T-helper 22 cell (primary cell): ENCODE results near the gene CCL20.
"Not testable (repeated sequence)": the region's sequence is repeated elsewhere in the genome, so short reads cannot be mapped to it uniquely, and the experiment has no call there.

Experiments used
- DNase-seq: peaks from one replicate; pipeline ENCODE4 v3.0.0-alpha.2; 2020; ENCODE audit warnings: low read depth

The CCL20 gene, protein sequence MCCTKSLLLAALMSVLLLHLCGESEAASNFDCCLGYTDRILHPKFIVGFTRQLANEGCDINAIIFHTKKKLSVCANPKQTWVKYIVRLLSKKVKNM

DNA sequence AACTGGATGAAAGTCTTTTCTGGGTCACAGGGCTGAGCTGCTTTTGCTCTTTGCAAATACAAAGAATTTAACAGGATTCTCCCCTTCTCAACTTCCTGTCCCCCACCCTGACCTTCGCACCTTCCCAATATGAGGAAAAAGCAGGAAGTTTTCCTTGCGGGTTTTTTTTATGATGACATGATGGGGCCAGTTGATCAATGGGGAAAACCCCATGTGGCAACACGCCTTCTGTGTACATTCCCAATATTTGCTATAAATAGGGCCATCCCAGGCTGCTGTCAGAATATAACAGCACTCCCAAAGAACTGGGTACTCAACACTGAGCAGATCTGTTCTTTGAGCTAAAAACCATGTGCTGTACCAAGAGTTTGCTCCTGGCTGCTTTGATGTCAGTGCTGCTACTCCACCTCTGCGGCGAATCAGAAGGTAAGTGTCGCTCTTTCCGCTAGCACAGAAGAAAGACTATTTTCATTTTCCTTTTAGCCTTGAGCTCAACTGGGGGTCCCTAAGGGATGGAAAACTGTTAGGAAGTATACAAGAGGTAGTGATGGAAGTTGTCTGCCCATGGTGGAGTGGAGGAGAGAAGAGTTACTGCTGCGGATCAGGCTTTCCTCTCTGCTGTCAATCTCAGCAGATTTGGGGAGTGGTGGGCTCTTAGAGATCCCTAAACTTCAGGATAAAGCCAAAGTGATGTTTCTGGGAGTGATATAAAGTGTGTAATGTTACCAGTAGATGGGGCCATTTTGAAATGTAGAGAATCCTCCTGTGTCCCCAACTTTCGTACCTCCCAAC, at the start of gene CCL20:
Gene CCL20, plus strand, starts transcription at position 281 of the 792 bp plus-strand sequence. Its CDS starts 70 bp downstream, at position 351.
- no peak for DNase-seq

DNA sequence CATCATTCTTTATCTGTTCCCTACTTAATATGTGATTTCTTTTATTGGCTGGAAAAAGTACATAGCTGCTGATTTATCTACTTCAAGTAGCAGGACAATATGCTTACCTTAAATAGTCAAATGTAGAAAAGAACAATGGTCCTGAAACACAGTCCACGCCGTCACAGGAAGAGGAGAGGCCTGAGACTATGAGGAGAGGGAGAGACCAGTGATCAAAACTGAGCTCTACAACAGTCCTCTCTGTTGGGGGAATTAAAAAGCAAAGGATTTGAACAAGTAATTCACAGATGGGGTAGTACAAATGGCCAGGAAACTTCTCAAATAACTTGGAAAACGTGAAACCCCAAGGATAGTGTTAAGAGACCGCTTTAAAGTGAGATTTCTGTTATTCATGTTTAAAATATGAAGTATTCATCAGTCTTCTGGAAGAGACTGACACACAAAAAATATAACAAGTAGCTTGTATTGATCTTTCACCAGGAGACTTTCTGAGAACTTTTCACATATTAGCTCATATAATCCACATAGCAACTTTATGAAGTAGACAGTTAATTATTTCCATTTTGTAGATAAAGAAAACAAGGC, 47.8 kb upstream of the CCL20 start:
- DNase-seq: no peak

DNA sequence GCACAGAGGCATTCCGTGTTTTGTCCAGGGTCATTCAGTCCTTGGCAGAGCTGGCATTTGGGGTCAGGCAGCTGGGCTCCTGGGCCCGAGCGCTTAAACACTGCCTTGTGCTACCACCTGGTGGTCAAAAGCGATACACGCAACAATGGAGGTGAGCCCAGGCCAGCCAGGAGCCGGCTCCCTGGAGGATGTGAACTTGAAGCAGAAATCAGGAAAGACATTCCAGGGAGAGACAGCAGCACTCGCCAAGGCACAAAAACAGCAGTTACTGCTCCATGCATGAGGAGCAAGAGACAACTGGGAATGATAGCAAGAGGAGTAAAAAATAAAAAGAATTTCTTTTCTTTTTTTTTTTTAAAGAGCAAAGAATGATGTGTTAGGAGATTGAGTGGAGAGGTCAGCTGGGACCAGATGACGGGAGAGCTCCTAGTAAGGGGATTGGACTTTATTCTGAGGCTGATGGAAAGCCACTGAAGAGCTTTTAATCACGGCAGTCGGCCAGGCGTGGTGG, 47.2 kb upstream of the CCL20 start:
- DNase-seq: peak; percentile 4

DNA sequence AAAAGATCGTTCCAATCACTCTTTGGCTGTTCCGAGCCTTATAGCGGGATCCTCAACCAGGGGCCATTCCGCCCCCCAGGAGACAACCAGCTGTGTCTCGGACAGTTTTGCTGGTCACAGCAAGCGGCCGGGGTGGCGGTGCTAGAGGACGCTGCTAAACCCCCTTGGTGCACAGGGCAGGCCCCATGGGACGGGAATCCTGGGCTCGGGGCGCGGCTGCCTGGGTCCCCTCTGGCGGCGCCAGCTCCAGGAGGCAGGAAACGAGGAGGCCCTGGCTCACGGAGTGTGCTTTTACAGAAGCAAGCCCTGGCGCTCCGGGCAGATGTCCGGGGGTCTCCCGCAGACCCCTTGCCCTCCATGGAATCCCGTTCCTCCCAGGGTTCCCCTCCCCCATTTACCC, 45.8 kb upstream of the CCL20 start:
- DNase-seq: no peak

DNA sequence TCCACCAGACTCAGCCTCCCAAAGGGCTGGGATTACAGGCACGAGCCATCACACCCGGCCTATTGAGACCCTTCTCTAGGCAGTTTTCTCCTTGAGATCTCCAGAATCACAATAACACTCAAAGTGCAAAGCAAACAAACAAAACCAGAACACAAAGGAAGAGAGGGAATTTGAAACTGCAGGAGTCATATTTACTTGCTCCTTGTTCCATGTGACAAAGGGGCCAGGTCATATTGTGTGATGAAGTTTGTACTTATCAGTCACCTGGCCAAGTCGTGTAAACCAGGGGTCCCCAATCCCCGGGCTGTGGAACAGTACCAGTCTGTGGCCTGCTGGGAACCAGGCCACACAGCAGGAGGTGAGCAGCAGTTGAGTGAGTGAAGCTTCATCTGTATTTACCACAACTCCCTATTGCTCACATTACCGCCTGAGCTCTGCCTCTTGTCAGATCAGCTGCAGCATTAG, 41.4 kb upstream of the CCL20 start:
- no peak for DNase-seq

DNA sequence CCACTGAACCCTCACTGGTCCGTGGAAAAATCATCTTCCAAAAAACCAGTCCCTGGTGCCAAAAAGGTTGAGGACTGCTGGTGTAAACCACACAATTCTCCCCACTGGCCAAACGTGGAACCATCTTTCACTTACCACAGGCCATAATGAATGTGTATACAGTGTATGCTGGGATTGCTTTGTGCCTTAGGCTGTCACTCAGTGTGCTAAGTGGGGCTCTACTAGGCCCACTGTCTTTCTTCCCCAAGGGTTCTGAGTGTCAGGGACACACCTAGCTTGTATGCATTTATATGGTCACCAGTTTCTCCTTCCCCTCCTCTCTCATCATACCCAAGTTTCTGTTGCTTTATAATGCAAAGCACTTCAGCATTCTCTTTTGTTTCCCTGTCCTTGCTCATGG, 40.7 kb upstream of the CCL20 start:
- DNase-seq: no peak

DNA sequence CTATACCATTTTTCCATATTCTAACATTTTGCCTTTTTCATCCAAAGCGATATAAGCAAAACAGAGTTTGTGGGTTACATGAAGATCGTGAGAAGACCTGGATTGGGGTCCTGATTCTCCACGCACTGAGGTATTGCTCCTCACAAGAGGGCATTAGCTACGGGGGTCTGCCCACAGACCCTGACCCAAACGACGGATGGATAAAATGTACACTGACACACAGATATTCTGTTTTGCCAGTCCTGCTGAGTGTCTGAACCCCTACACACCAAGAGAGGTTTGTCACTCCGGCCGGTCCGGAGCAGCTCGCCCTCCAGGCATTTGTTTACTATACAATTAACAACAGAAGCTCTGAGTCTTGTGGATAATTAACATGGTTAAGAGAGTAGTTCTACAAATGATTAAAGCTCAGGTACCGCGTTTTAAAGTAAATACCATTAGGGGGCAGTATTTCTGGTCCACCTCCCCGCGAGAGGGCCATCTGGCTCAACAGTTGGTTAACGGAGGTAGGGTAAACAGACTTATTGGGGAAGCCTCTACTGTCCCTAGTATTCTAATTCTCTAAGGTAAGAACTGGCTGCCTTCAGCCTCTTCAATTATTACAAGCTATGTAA, 39.5 kb upstream of the CCL20 start:
- DNase-seq: no peak

DNA sequence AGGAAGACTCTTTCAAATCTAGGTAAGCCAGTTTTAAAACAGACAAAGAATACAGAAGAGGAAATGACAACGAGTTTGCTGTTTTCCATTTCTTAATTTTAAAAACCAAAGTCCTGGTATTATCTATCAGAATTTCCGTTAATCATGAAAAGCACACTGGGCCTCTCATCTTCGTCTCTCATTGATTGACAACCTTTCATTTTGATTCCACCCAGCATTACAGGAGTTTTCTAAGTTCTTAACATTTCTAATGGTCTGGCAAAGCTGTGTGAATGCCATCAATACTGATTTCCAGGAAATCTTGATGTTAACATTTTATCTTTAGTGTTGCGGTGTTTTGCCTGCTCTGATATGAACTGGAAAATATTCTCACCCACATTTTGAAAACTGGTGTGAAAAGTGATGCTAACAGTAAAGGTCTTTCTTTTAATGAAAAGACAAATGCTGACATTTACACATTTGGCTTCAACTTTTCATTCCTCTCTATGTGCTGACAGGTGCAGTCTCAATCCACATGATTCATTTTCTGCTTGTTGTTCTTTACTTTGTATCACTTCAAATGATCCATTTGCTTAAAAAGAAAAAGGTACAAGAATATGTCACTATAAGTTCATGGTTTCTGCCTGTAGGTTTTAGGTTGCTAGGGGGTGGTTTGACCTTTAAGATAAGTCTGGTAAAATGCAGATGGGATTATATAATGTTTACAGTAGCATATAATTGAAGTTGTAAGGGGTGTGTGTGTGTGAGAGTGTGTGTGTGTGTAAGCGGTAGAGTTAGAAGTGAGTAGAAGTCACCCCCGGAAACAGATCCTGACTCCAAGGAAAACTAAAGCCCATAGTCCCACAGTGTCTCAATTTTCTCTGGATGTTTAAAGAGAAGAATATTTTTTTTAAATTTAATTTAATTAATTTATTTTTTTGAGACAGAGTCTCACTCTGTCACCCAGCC, 38.5 kb upstream of the CCL20 start:
- no peak for DNase-seq

DNA sequence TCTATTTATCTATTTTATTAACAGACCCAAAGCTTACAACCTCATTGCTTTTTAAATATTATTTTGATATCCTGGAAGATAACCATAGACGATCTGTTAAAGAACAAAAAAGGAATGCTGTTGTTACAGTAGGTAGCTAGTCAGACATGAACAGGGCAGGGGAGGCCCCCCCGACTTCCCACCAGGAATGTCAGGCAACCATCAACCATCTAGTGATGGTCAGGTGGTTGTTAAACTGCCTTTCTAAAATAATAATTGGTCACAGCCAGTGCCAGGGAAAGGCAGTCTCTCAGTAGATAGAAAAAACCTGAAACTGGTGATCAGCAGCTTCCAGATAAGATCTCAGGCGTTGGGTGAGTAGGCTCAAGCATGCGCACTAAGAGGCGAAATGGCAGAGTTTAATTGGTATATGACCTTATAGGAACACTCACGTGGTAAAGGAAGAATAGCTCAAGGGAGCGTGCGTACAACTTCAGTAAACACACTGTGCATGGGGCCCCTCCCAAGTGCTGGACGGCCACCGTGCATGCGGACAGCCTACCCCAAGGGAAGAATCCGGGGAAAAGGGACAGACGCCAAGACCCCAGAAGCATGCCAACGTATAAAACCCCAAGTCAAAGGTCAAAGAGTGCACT, 32.5 kb upstream of the CCL20 start:
- no peak for DNase-seq

DNA sequence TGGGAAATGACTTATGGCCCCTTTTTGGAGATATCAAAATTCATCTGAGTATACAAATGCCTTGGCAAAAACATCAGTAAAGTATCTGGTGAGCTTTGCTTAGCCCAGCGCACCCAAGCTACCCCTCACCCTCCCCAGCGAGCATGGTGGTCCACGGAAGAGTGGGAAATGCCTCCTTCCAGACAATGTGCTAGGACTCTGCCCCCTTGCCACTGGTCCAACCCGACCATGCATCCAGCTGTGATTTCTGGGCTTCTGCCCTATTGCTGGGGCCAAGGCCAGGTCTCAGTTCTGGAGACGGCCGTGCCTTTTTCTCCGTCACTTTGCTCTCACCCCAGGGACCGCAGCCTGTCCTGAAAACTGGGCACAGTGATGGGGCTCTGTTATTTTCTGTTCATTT, 31.8 kb upstream of the CCL20 start:
- DNase-seq: no peak

DNA sequence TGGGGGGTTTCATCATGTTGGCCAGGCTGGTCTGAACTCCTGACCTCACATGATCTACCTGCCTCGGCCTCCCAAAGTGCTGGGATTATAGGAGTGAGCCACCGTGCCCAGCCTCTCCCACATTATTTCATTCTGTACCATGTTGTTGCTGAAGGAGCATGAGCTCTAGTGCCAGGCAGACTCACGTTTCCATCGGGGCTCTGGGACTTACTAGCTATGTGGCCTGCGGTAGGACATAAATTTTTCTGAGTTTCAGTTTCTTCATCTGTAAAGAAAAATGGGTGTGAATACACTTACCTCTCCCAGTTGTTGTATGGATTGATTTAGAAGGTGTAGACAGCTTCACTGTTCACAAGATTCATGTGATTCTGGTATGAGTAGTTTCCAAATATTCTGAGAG, 30.8 kb upstream of the CCL20 start:
- DNase-seq: no peak

DNA sequence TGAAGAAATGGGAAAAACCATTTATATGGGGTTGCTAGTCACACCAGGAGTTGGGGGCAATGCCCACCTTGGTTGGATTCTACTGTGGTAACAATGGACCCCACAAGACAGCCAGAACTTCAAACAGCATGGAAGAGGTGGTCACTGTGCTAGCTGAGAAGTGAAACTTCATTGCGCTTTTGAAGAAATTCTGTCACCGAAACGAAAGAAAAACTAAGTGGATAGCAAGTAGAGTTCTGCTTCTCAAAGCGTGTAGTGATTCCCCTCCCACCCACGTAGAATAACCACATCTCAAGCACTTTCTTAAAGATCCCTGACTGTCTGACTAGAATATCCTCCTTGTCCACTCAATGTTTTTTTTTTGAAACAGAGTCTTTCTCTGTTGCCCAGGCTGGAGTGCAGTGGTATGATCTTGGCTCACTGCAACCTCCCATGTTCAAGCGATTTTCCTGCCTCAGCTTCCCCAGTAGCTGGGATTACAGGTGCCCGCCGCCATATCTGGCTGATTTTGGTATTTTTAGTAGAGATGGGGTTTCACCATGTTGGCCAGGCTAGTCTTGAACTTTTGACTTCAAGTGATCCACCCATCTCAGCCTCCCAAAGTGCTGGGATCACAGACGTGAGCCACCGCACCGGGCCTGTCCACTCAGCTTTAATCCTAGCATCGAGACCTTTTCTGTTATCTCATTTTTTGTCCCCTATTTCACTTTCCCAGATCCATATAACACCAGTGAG, 30.1 kb upstream of the CCL20 start:
- DNase-seq: no peak

DNA sequence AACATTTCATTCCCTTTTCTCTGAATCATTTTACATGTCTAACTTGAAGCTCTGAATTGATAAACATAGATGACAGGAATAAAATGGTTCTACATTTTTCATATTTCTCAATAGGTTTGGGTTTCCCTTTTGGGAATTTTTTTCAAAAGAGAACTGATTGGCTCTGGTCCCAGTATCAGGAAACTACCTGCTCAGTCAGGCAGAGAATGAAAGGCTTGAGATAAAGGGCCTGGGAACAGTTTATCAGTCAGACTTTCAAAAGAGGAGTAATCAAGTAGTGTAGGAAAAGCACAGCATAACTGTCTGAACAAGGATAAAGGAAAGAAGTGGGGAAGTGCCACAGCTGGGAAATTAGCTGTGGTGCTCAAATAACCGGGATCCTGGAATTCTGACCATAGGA, 28.3 kb upstream of the CCL20 start:
- DNase-seq: no peak

DNA sequence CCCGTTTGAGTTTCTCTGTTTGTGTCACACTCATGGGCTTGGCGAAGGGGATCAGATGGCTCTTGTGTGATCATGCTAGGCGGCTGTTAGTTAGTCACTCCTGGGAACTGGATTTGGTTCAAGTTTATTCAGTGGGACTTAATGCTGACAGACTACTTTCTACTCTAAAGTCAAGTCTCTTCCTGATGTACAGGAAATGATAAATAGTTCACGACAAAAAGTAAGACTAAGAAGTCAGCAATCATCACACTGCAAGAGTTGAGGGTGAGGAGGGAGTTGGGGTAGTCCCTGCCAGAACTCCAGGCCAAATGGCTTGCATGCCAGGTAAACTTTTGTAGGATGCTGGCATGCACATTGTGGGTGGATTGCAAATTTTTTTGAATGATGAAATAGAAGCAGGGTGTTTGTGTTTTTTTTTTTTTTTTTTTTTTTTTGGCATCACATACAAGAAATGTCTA, 25.1 kb upstream of the CCL20 start:
- no peak for DNase-seq

DNA sequence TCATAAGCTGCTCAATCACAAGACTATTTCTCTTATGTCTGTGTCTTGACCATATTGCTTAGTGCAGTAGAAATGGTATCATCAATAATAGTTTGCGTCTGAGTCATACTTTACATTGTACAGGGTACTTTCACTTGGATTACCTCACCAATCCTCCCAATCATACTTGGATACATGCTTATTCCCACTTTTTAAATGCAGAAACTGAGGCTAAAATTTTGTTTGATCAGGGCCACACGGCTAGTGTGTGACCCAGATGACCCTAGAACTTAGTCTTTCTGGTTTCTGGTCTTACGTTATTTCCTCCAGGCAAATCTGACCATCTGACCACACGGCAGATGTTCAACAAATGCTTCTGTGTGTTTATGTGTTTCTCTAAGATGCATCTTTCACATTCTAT, 23.8 kb upstream of the CCL20 start:
- no peak for DNase-seq

DNA sequence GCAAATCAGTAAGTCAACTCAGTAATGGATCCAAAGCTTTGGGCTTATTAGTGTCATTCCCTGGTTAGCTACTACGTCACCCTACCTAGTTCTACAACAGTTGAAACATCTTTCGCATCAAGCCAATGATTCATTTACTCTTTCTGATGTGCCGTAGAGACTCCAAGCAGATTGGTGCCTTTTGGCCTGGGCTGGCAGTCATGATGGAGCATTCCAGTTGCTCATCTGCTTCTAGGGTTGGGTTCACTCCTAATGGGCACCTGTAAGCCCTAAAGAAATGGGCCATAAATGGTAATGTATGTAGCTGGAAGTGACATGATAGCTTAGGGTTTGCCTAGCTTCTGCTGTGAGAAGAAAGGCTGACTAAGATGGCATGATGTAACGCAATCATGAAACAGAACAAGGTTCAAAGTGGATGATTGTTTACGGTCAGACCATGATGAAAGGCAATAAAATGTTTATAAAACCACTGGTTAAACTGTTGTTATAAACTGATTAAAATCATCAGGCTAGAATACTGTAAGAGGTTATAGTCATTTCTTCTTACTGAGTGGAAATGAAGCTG, 20.4 kb upstream of the CCL20 start:
- no peak for DNase-seq

DNA sequence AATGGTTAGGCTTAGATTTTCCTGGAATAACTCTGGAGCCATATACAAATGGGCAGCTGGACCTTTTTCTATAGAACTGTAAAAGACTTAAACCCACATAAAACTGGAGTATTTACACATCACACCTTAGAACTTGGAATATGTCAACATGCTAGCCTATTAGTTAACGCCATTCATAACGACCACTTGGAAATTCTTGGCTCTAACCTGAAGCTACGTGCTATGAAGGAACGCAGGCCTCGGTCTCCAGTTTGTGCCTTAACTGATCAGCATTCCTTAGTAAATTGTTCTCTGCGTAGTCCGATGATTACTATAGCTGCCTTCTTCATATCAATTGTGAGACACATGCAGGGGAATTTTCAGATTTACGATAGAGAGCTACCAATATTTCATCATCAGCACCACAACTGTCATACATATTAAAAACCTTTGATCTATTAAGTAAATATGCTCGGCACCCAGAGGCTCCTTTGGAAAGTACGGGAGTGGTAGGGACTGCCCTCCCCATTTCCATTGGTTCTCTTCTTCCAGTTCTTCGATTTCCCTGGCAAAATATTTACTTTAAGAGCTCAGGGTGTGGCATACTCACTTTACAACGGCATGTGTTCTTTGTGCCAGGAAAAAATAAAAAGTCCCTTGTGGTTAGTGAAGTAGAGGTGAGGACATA, 17.5 kb upstream of the CCL20 start:
- DNase-seq: no peak

DNA sequence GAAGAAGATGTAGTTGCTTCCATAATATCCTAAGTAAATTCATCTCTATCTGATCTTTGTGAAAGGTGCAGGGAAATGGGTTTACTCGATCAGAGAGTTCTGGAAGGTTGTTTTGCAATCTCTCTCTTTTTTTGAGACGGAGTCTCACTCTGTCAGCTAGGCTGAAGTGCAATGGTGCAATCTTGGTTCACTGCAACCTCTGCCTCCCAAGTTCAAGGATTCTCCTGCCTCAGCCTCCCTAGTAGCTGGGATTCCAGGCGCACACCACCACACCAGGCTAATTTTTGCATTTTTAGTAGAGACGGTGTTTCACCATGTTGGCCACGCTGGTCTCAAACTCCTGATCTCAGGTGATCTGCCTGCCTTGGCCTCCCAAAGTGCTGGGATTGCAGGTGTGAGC, 16.9 kb upstream of the CCL20 start:
- DNase-seq: not testable (repeated sequence)

DNA sequence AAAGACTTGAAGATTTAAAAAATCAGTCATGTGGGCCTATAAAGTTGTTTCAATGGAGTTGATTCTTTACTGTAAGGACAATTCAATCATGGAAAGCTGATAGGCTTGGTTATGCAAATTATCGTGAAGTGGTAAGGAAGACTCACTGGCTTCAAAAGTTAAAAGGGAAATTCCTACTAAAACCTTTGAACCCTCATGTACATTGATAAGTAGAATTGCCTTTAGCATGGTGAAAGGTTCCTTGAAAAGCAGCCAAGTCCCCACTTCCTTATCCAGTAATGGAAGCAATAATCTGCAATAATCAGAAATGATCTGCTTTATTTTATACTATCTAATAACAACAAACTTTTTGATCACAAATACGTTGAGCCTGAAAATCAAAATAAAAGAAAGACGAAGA, 14.4 kb upstream of the CCL20 start:
- no peak for DNase-seq

DNA sequence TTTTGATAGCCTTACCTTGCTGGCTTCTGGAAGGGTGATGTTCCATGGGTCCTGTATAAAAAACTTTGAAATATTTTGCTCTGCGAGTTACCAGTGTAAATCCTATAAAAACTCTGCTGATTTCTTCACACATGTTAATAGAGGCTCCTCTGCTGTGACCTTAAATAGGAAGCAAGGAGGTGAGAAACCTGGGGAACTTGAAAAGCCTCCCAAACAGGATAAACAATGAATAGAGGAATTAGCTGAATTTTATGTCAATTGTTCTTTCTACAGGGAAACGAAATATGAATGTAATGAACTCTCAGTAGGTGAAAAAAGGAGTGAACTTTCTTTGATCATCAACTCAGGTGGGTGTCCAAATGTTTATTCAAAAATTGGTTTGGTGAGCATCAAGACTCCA, 10.8 kb upstream of the CCL20 start:
- DNase-seq: no peak
